ENCODE measurements around the gene LHFPL4. TPM values are rescaled to one million over a fixed set of nuclear protein-coding genes. Genes with fewer than 3 reads are reported as not detected.

The LHFPL4 gene
- total RNA-seq, 2 donors from 2014 or later: not detected

DNA sequence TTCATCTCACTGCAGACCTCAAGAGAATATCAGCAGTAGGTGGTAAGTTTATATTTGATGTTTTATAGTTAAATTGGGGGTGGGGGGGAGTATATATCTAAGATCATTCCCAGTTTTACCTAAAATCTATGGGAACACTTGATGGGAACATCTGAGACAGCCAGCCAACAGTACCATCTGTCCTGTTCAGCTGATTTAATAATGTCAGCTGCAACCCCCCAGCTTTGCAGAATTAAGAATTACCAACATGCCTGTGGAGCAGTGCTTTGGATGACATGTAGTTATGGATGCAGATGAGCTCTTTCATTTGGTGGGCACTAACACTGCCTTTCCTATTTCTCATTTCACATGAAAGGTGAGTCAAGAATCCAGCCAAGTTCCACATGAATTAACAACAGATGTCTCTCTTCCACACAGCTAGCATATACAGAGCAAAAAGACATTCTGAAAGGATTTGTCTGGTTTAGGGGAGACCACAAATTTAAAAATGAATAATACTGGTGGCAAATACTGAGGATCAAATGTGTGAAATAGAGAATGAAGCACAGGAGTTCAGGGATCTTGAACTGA, 80.0 kb downstream of the LHFPL4 start:
- TF ChIP-seq, protein P1, sequence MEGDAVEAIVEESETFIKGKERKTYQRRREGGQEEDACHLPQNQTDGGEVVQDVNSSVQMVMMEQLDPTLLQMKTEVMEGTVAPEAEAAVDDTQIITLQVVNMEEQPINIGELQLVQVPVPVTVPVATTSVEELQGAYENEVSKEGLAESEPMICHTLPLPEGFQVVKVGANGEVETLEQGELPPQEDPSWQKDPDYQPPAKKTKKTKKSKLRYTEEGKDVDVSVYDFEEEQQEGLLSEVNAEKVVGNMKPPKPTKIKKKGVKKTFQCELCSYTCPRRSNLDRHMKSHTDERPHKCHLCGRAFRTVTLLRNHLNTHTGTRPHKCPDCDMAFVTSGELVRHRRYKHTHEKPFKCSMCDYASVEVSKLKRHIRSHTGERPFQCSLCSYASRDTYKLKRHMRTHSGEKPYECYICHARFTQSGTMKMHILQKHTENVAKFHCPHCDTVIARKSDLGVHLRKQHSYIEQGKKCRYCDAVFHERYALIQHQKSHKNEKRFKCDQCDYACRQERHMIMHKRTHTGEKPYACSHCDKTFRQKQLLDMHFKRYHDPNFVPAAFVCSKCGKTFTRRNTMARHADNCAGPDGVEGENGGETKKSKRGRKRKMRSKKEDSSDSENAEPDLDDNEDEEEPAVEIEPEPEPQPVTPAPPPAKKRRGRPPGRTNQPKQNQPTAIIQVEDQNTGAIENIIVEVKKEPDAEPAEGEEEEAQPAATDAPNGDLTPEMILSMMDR (IDR thresholded peaks at IDR 0.05): no peak
- no peaks in the 10 kb centered on the region for H3K4me1 ChIP-seq (ENCODE audit: control insufficient read depth in 1 of 2, low read depth in 2 of 2)
- H3K9me3 ChIP-seq: no peaks in the 10 kb centered on the region
- no peak for ATAC-seq (ENCODE audit: insufficient number of reproducible peaks, low FRiP score, low read depth)
- H3K36me3 ChIP-seq: peaks cover 59% of the 10 kb centered on the region
- H3K27me3 ChIP-seq (replicated peaks; ENCODE audit: insufficient read depth): no peaks in the 10 kb centered on the region
- H3K4me3 ChIP-seq: no peak overlapping the region
- H3K27ac ChIP-seq: no peak overlapping the region
- DNase-seq (ENCODE audit: low spot score): no peak

DNA sequence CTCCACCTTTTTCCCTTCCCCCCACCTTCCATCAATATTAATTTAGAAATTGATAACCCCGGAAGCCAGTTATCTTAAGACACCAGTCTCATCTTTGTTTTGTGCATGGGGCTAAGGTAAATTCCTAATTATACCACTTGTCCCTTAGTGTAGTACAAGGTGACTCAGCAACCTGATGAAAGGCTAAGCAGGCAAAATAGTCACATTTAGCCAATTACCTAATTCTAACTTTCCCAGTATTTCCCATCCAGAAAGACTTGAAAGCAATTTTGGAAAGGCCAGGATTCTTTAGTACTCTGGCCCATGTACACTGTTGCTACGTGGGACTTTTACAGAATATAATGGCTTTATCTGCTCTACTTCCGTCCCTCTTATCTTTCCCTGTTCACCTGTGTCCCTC, 83.6 kb downstream of the LHFPL4 start:
- H3K4me3 ChIP-seq: no peak overlapping the region
- peaks cover 59% of the 10 kb centered on the region for H3K36me3 ChIP-seq

GRCh38 chr3:9468460-9468859, 85.2 kb downstream of the LHFPL4 start:
- DNase-seq (ENCODE audit: low spot score): no peak
- Histone ChIP-seq H3K4me3 (no peak overlapping the region), H3K36me3 (peaks cover 53% of the 10 kb centered on the region), H3K27ac (no peak overlapping the region), H3K27me3 (replicated peaks; ENCODE audit: insufficient read depth) (no peaks in the 10 kb centered on the region), H3K4me1 (ENCODE audit: control insufficient read depth in 1 of 2, low read depth in 2 of 2) (no peaks in the 10 kb centered on the region), H3K9me3 (no peaks in the 10 kb centered on the region)
- no peak for ATAC-seq (ENCODE audit: insufficient number of reproducible peaks, low FRiP score, low read depth)
- TF ChIP-seq, protein P1 (IDR thresholded peaks at IDR 0.05): no peak

More for the DNA sequence above, 83.6 kb downstream of the LHFPL4 start:
- Histone ChIP-seq H3K9me3 (no peaks in the 10 kb centered on the region), H3K4me1 (ENCODE audit: control insufficient read depth in 1 of 2, low read depth in 2 of 2) (no peaks in the 10 kb centered on the region), H3K27ac (no peak overlapping the region), H3K27me3 (replicated peaks; ENCODE audit: insufficient read depth) (no peaks in the 10 kb centered on the region)
- ATAC-seq (ENCODE audit: insufficient number of reproducible peaks, low FRiP score, low read depth) (no peak), DNase-seq (ENCODE audit: low spot score) (no peak)
- TF ChIP-seq, protein P1 (IDR thresholded peaks at IDR 0.05): no peak

GRCh38 chr3:9467451-9467850, 86.2 kb downstream of the LHFPL4 start:
- H3K4me1 ChIP-seq (ENCODE audit: control insufficient read depth in 1 of 2, low read depth in 2 of 2): no peaks in the 10 kb centered on the region
- DNase-seq (ENCODE audit: low spot score): no peak
- no peak for ATAC-seq (ENCODE audit: insufficient number of reproducible peaks, low FRiP score, low read depth)
- no peaks in the 10 kb centered on the region for H3K27me3 ChIP-seq (replicated peaks; ENCODE audit: insufficient read depth)
- H3K36me3 ChIP-seq: peaks cover 55% of the 10 kb centered on the region
- H3K9me3 ChIP-seq: no peaks in the 10 kb centered on the region
- no peak overlapping the region for H3K27ac ChIP-seq
- TF ChIP-seq, protein P1 (IDR thresholded peaks at IDR 0.05): no peak
- no peak overlapping the region for H3K4me3 ChIP-seq

DNA sequence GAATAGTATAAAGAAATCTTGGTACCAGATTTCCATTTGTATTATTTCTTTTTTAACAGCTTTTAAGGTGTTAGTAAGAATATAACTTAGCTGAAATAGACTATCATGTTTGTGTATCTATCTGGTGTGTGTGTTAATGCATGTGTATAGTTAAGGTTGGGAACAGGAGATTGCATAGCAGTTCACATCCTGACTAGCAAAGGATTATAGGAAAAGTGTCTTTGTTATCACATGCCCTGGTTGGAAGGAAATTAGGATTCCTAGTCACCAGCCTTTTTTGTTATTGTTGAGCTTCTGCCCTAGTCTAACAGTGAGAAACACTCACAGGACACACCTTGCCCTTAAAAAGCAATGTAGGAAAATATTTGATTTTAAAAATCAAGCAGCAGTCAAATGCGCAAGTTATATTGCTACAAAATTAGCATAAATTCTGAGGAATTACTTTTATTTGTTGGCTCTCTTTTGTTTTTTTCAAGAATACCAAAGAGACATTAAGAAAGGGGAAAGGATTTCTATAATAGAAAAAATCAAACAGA, 98.0 kb downstream of the LHFPL4 start:
- Histone ChIP-seq H3K27ac (no peak overlapping the region), H3K27me3 (replicated peaks; ENCODE audit: insufficient read depth) (no peaks in the 10 kb centered on the region), H3K9me3 (no peaks in the 10 kb centered on the region), H3K4me3 (no peak overlapping the region), H3K36me3 (peaks cover 42% of the 10 kb centered on the region), H3K4me1 (ENCODE audit: control insufficient read depth in 1 of 2, low read depth in 2 of 2) (no peaks in the 10 kb centered on the region)
- no peak for DNase-seq (ENCODE audit: low spot score)
- no peak for ATAC-seq (ENCODE audit: insufficient number of reproducible peaks, low FRiP score, low read depth)
- TF ChIP-seq, protein P1 (IDR thresholded peaks at IDR 0.05): no peak
